GM18870 (cell line): ENCODE measurements around the gene DNAJB6.

ENCODE experiments used
- ATAC-seq: cut with Tn5 transposase; IDR thresholded peaks from one replicate; pipeline ENCODE4 v1.9.1; 2021; ENCODE audit warnings: moderate library complexity; ENCODE audit not compliant: unreplicated experiment

The DNAJB6 gene

DNA sequence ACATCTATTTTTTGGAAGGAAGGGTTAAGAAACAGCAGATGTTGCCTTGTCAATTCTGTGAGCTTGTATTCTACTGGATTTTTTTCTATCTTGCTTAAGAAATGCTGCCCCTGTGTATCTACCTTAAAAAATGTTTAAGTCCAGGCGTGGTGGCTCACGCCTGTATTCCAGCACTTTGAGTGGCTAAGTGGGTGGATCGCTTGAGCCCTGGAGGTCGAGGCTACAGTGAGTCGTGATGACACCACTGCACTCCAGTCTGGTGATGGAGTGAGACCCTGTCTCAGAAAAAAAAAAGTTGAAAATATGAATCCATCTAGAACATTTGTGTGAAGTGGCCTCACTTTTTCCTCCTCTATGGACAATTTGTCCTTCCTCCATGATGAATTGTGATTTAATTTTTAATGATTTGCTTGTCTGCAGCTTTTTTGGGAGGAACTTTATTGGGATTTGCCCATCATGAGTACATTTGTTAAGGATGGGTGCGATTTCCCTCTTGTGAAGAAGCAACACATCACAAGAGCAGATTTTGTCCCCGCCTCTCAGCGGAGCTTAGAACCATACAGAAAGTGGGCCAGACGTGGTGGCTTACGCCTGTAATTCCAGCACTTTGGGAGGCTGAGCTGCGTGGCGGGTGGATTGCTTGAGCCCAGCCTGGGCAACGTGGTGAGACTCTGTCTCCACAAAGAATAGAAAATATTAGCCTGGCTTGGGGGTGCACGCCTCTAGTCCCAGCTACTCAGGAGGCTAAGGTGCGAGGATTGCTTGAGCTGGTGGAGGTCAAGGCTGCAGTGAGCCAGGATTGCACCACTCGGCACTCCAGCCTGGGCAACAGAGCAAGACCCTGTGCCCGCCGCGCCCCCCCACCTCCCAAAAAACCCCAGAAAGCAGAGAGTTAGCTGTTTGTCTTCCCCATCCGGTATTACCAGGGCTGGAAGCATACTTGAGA is 57.7 kb downstream of the DNAJB6 start:
- no peak for ATAC-seq

DNA sequence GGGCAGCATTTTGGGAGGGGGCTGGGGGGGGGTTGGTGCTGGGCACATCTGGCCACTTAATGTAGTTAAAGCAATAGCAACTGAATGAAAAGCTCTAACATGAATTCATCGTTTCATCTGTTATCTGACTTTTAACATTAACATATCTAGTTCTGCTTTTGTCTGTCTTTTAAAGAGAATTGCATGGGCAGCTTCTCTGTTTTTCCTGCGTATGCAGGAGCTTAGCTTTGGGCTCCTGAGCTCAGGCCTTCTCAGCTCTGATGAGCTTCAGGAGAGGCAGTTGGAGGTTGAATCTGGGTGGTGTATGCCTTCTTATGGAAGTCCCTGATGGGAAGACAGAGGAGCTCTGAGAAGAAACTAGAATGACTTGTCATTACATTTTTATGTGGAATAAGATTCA is 58.4 kb downstream of the DNAJB6 start:
- ATAC-seq, result no peak

DNA sequence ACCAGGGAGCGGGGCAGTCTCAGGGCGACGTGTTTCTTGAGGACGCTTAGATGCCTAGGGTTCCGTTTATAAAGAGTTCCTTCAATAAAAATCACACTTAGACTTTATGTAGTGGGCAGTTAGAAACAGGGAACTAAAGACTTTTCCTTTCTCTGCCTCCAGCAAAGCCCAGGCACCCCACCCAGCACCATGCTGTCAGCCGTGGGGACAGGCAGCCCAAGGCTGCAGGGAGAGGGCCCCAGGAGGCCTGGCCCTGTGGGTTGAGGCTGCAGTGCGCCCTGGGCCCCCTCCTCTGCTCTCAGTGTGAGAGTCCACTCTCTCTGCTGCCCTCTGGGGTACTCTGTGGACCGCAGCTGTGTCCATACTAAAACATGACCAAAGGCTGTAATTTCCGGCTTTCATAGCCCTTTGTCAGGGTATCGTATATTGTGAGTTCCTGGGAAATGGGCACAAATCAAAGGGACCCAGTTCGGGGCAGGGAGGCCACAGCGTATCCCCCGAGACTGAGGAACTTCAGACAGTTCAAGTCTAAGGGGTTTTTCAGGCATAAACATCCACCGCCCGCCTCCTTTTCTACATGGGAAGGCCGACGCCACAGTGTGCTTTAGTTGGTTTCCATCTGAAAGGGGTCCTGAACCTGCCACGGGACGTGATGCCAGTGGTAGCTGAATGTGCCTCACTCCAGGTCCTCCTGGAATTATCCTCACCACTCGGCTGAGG is 59.7 kb downstream of the DNAJB6 start:
- no peak for ATAC-seq

DNA sequence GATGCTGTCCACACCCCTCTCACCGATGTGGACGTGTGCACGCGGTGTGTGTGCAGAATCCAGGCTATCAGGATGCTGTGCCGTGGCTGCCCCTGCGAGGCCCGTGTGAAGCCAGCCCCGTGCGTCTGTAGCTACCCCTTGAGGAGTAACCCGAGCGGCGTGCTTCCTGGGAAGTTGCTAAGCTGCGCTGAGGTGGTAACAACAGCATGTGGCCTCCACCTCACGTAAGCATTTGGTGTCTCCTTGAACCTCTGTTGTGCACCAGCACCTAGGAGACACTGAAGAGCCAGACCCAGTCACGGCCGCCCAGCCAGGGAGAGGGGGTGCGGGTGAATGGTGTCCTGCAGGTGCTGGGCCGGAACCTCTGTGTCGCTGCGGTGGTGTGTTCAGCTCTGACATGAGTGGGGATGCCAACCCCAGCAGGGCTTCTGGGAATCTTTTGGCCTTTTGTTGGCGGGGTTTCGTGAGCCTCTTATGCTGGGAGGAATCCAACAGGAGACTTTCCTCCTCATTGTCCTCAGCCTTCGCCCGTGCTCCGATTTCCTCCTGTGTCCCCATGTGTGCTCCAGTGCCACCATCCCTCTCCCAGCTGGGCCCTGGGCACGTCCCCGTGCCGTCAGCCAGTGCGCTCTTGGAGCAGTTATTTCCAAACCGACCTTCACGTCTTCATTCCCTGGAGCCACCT is 60.4 kb downstream of the DNAJB6 start:
- ATAC-seq, result no peak

DNA sequence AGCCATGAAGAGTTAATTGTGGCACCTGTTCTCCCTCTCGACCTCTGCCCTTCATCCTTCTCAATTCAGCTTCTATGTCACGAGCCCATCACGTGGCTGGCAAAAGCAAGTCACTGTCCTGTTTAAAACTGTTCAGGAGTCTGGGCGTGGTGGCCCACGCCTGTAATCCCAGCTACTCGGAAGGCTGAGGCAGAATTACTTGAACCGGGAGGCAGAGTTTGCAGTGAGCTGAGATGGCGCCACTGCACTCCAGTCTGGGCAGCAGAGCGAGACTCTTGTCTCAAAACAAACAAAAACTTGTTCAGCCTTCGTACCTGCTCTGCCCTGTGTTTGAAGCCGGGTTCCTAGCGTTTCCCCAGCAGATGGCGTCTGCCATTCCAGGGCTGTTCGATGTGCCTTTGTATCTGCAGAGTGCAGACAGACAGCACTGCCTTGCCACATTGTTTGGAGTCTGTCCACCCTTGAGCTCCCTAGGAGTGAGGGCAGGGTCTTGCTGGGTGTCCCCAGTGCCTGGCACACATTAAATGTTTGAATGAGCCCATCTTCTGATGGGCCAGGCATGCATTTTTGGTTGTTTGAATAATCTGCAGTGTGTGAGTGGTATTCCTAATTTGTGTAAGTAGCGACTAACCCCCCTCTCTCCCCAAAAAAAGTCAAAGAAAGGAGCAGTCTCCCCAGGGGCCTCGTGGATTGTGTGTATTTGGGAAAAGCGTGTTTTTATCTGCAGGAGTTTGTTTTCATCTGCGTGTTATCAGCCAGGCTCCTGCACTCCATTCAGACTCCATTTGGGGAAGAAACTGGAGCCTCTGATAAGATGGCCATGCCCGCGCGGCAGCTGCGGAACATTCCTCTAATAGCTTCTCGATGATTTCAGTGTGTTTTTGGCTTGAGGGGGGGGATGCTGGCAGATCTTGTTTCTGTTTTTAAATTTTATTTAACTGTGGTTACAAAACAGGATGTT is 61.2 kb downstream of the DNAJB6 start:
- no peak for ATAC-seq

DNA sequence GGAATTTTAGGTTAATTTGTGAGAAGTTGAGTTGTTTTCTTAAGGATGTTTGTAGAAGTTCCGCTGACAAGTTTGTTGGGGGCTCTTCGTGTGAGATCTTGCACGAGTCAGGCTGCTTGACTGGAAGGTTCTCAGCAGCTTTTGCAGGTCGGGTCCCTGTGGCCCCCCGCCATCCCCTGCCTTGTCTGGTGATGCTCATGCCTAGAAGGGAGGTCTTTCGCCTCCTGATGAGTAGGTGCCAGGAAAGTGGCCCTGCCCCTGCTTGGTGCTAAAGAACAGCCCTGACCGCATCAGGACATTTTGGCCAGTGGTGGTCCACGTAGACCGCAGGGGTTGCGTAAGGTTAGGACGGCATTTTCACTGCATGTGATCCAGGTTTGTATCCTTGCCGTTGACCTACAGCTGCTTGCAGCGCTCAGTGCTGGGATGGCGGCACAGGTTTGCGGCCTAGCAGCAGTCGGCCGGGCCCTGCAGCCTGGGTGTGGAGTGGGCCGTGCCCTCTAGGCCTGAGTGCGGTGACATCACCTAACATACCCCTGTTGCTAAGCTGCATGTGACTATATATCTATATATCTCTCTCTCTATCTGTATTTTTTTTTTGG is 62.4 kb downstream of the DNAJB6 start:
- ATAC-seq, result no peak

DNA sequence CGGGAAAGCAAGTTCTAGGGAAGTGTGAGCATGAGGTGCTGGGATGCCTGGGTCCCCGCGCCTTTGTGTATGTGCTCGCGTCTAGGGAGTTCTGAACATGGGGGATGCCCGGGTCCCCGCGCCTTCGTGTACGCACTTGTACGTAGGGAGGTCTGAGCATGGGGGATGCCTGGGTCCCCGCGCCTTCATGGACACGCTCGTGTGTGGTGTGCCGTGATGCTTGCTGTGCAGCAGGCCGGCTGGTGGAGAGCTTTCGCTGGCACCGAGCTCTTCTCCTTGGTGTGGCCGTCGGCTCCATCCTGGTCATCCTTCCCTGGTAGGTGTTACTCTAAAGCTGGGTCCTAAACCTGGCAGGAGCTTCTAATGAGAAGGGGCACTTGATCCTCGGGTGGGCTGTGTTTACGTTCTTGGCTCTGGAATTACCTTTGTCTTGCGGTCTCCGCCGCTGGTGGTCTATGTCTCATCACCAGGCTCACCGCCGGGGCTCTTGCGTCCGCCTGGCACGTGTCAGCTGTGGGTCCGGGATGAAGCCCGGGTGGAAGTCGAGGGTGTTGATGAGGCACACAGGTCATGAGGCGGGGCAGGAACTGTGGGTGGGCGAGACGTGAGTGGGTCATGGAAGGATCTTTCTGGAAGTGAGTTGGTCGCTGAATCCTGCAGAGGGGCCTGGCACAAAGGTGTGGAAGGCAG is 63.5 kb downstream of the DNAJB6 start:
- no peak for ATAC-seq

DNA sequence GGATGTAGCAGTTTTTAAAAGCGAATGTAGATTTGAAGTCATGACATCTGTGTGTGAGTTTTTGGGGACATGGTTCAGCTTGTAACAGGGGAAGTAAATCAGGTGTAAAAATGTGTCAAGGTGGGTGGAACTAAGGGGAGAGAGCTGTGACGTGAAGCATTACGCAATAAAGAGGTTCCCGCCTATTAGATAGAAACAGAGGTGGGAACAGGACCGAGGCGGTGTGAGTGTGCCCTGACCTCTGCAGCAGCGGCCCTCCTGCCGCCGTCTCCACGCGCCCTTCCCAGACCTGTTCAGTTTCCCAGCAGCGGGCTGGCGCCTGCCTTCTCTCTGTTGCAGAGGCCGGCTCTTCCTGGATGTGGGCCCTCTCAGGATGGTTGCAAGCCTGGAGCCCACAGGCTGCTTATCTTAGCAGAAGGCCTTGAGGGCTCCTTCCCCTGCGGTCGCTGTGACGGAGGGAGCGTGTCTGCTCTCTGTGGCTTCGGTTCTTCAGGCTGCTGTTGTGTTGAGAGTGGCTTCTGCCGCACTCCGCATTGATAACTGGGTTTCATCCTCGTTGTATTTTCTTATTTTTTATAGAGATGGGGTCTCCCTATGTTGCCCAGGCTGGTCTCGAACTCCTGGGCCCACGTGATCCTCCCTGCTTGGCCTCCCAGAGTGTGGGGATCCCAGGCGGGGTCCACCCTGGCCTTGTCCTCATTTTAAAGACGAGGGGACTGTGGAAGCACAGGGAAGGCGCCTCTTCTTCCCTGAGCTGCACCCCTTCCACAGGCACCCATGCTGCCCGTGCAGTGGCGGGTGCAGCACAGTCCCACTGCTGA is 65.0 kb downstream of the DNAJB6 start:
- no peak for ATAC-seq

DNA sequence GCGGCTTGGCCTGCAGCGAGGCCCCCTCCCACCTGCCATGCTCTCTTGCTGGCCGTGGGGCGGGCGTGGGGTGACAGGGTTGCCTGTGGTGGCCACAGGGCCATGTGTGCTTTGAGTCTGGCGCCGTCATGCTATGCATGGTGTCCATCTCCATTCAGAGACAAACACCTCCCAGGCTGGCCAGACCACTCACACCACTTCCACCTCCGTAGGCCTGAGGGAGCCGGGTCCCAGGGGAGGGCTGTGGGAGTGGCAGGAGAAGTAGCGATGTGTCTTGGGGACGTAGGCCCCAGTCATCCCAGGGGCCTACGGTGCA is 65.5 kb downstream of the DNAJB6 start:
- ATAC-seq, result no peak

DNA sequence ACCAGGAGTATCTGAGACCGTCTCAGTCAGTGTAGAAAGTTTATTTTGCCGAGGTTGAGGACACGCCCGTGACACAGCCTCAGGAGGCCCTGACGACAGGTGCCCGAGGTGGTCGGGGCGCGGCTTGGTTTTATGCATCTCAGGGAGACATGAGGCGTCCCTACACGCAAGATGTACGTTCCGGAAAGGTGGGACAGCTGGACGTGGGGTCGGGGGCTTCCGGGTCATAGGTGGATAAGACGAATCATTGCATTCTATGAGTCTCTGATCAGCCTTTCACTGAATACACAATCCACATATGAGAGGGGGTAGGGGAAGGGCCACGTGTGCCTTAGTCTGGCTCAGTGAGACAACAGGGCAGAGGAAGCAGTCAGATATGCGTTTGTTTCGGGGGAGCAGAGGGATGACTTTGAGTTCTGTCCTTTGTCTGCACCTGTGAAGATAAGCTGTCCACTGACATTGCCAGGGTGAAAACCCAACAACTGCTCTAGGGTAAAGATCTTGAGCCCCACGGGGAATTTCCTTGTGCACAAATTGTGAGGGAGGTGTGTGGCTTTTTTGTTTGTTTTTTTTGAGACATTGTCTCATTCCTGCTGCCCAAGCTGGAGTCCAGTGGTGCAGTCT is 66.2 kb downstream of the DNAJB6 start:
- ATAC-seq, result no peak

DNA sequence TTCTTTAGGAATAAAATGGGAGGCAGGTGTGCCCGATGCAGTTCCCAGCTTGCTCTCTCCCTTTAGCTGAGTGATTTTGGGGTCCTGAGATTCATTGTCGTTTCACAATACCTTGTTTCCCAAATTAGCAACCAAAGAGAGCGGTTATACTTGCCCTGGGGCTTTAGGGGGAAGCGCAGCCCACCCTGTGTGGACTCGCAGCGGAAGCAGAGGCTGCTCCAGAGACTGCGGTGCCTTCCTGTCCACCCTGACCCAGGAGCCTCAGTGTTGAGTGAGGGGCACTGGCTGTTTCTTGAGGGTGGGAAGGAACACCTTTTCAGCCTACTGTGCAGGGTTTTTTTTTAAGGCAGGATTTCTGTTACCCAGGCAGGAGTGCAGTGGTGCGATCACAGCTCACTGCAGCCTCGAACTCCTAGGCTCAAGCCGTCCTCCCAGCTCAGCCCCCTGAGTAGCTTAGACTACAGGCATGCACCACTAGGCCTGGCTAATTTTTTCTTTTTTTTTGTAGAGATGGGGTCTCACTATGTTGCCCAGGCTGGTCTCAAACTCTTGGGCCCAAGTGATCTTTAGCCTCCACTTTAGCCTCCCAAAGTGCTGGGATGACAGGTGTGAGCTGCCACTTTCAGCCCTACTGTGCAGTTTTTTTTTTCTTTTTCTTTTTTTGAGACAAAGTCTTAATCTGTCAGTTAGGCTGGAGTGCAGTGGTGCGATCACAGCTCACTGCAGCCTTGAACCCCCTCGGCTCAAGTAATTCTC is 67.0 kb downstream of the DNAJB6 start:
- no peak for ATAC-seq

DNA sequence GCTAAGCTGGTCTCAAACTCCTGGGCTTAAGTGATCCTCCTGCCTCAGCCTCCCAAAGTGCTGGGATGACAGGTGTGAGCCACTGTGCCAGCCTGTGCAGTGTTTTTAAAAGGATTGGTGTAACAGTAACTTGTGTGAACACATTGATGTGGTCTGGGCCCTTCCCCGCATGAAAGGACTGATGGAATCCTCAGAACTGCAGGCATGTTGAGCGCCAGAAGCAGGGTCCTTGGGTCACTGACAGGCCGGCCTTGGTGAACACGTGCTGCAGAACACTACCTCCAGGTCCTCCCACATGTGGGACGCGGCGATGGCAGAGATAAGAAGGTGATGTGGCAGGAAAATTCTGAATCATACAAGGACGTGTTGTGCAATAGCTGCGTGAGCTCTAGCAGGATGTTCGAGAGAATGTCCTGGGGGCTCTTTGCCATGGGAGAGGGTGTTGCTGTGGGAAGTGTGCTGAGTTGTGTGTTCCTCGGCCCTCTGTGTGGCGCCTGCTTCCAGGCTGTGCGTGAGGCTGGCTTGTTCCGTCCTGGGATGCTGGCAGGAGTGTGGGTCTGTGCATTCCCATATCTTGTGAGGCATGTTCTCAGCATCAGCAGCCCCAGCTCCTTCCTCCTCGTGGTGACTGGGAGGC is 68.2 kb downstream of the DNAJB6 start:
- ATAC-seq, result no peak

DNA sequence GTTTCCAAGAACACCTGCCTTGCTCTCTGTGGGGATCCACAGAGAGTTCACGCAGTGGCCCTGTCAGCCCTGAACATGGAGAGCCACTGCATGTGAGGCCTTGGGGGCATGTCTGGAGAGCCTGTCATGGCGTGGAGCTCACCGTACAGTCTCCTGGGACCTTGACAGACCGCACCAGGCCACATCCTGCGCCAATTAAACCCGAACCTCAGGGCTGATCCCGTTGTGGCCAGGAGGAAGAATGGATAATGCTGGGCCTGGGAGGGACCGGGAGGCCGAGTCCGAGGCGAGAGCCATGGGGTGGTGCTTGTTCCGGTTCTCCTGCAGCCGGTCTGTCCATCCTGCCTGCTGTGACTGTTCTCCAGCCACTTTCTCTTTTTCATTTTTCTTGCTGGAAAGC is 68.7 kb downstream of the DNAJB6 start:
- no peak for ATAC-seq

DNA sequence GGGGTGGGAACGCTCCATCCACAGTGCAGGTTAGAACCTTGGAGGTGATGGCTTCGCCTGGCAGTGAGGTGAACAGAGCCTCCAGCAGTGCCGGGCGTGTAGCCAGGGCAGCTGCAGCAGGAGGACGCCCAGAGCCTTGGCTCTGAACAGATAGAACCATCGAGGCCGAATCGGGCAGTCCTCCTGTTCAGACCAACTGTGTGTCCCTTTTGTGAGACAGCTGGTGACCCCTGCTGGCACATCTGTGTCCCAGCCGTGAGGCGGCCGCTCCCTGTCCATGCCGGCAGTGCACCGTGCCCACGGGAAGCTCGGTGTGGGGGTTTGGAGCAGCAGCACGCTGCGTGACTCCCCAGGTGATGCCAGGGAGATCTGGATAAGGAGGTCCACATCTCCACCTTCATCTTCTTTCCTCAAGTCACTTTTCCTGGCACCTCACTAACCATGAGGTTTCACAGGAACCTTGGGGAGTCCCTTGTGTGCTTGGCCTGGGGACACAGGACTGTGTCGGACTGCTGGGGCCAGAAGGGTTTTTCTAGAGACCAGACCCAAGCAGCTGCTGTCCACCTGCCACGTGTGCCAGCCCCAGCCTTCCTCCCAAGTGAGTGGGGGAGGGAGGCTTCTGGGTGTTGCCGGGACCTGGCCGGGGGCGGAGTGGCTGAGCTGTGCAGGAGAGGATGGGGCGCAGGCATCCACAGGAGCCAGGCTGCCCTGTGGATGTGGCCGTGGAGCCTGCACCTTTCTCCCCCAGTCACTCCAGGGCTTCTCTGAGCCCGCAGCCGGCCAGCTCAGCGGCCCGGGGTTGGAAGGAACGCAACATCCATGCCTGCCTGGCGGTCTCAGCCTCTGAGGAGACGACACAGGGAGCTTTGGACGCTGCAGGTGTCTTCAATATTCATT is 69.4 kb downstream of the DNAJB6 start:
- no peak for ATAC-seq

DNA sequence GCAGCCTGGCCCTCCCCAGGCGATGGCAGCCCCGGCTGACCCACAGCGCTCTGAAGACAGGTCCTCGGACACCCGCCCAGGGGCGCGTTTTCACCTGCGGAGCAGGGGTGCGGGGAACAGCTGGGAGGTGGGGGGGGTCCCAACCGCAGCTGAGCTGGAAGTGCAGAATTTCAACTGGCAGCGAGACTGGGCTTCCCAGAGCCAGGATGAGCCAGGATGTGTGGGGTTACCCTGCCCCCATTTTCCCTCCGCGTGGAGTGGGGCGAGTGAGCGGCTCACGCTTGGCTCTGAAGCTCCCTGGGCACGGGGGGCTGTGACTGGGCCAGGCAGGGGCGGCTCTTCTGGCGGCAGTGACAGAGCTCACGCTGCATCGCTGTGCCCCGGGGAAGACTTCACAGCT is 70.2 kb downstream of the DNAJB6 start:
- no peak for ATAC-seq
